SKM-1 (cell line): ENCODE measurements around the gene ABTB2.

Source experiments
- DNase-seq: peaks from one replicate; lab custom pipeline; 2025; ENCODE audit not compliant: unreplicated experiment; lab: John Stamatoyannopoulos, UW

Gene ABTB2

GRCh38 chr11:34363363-34364084 lies 5.7 kb upstream of the ABTB2 start:
- DNase-seq: no peak

- no peak for DNase-seq
These were observed 2.2 kb upstream of the ABTB2 start for GRCh38 chr11:34360046-34360445.

GRCh38 chr11:34359548-34359891 lies 1.7 kb upstream of the ABTB2 start:
- DNase-seq: no peak

GRCh38 chr11:34358728-34359547 lies 1.1 kb upstream of the ABTB2 start:
- peak; percentile 46 for DNase-seq

DNA sequence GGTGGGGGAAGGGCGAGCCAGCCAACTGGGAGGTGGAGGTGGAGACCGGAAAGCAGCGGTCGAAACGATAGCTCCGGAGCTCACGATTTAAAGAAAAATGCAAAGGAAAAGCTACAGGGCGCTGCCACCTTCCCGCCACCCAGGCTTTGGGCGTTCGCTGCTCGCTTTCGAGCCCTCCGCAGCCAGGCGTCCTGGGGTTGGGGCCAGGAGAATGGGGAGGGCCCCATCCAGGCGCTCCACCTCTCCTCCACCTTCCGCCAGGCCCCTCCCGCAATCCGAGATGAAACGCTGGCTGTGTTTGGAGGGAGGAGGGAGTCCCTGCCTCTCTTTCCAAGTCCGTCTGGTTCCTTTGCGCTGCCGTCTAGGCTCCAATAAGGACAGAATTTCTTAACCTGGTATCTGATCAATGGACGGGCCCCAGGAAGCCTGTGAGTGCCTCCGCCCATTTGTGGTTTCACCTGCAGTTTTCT lies 483 bp upstream of the ABTB2 start:
- DNase-seq: peak; percentile 65

DNA sequence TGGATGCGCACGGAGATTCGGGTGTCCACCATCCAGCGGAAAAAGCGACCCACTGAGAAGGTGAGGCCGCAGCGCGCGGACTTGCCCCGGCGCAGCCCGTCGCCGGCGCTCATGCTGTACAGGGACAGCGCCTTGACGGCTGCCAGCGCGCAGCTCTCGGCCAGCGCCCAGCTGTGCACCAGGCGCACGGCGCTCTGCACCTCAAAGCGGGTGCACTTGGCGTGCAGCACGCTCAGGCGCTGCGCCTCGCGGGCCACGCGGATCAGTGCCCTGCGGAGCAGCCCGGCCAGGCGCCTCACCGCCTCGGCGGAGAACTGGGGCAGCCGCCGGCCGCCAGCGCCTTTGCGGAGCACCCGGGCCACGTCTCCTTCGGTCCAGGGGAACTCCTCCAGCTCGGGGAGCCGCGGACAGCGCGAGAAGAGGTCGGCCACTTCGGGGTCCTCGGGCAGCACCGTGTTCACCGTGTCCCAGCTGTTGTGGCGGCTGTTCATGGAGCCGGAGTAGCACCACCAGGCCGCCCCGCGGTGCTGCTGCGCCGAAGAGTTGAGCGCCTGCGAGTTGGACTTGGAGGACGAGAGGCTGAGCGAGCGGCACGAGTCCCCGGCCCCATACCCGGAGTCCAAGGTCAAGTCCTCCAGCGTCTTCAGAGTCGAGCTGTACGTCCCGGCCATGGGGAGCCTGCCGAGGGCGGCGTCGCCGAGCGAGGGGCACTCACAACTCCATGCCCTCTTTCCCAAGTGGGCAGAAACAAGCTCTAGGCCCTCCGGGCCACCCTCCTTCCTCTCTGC lies 703 bp downstream of the ABTB2 start:
- no peak for DNase-seq

DNA sequence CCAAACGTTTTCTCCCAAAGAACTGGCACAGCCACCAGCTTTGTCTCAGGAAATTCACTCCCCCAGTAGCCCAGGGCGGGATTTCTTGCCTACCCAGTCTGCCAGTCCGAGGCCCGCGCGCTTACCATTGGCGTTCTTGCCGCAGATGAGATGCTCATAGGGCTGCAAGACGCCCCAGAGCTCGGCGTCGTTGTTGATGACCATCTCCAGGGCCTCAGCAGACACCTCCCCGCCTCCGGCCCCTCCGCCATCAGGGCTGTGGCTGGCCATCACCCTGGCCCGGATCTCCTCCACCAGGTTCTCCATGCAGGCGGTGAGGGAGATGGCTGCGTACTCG lies 1.3 kb downstream of the ABTB2 start:
- no peak for DNase-seq

DNA sequence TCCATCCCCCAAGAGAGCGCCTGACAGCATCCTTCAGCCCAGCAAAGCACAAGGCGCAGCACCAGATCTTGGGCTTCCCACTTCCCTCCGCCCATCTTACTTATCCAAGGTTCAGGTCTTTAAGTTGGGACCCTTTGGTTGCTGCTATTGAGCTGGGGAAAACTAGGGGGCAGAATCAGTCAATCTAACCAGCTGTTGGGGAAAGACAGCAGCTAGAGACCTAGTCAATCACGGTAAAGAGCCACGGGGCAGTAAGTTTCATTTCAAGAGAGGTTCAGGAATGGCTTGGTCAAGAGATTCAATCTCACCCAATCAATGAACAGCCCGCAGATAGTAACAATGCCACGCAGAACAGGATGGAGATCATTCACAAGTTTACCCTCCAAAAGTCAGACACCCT lies 1.7 kb downstream of the ABTB2 start:
- DNase-seq: no peak

DNA sequence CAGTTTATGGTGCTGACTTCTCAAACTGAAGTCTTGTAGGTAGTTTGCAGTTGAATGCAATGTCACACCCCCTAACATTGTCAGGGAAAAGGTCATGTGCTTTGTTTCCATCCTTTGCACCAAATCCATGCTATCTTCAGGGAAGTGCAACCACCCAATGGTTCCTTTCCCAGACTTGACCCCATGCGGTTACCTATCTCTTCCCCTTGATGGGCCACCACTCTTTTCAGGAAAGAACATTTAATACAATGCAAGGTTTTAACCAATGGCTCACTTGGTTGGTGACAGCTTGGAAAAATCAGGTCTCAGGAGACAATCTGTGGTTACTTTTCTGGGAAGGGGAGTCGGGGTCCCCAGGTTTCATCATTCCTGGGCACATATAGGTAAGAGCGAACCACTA lies 2.1 kb downstream of the ABTB2 start:
- no peak for DNase-seq

GRCh38 chr11:34354782-34355181 lies 3.0 kb downstream of the ABTB2 start:
- DNase-seq: no peak

GRCh38 chr11:34353881-34354280 lies 3.9 kb downstream of the ABTB2 start:
- DNase-seq: no peak

DNA sequence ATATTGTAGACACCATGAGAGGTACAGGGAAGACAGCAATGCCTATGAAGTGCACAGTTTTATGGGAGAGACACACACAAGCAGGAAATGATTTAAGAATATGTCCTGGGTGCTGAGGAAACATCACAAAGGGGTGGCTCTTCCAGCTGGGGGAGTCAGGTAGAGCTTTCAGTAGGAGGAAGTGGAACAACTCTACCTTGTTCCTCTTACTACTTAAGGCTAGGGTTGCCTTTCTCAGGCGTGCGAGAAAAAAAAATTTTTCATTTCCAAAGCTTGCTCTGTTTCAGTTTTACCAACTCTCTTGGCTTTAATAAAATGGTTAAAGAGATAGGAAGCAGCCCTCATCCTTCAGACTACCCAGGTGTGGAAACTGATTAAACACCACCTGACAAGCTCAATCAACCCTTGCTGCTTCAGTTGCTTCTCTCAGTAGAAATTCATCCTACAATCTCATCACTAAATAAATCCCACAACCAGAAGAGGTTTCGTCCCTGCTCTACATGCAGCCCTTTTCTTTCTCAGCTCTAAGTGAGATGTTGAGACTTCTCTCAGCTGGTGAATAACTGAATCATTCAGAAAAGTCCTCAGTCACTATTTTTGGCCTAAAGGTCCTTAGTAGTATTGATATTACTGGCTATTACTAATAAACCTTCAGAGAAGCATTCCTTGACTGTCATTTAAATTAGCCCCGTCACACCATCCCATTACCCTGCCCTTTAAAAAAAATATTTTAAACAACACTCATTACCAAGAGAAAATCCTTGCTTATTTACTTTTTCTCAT lies 5.9 kb downstream of the ABTB2 start:
- DNase-seq: no peak

DNA sequence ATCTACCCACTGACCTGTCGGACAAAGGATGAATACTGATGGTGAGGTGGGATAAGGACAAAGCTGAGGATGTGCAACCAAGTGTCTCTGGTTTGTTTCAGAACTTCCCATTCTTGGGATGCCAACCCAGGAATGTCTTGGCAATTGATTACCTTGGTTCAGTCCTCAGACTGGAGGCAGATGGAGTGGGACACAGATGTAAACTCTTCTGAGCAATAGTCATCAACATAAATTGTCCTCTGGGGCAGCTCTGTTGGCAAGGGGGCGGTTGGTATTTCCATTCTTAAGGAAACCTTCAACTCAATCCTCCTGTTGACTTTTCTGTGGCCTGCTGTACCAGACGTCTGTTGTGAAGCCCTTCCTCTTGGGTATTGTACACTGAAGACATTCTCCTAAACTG lies 6.8 kb downstream of the ABTB2 start:
- no peak for DNase-seq

- DNase-seq: no peak
These were observed 7.9 kb downstream of the ABTB2 start for GRCh38 chr11:34349882-34350281.

- DNase-seq: no peak
These were observed 8.9 kb downstream of the ABTB2 start for GRCh38 chr11:34348919-34349318.

DNA sequence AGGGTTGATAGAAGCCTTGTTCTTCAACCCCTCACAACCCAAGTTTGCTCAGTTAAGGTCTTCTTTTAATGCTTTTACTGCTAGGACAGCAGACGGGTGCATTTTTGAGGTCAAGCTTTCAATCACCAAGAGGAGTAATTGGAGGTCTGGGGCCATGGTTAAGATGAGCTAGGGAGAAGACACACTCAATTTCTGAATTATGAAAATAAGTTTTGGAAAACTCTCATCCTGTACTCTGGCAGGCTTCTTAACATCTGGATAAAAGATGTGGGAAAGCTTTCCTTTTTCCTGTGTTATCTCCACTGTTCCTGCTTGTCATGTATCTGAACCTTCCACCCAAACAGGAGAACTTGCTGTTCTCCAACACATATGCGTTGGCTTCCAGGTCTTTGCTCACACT lies 9.7 kb downstream of the ABTB2 start:
- DNase-seq: no peak

DNA sequence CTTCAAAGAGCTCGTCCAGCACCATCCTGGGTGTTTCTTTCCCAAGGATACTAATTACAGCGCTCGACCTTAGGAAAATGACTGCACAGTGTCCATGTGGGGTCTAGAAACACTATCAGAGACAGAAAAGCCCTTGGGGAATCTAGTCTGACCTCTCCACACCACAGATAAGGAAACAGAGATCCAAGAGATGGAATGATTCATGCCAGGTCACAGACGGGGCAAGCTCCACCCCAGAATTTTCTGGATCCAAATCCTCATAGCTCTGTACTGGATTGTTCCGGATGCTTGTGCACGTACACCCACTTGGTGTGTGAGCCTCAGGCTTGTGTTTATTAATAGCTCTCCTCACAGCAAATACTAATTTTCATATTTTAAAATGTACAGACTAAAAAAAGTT lies 11.3 kb downstream of the ABTB2 start:
- DNase-seq: no peak

DNA sequence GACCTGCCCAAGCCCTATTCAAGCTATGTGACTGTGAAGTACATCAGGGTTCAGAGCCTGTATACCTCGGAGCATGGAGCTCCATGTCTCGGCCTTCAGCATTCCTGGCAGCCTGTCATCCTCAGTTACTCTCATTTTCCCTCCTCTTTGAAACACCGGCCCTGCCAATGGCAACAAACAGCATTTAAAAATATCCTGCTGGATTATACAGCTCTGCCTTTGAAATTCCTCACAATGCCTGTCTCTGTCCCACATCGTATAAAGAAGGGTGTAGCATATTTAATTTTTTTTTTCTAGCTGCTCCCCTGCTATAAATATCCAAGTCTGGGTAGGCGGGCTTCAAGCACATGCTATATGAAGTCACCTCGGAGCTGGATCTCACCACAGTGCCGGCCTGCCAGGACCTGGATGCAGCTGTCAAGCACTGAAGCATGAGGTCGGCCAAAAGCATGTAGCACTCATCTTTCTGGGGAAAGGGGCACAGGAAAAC lies 11.8 kb downstream of the ABTB2 start:
- no peak for DNase-seq

GRCh38 chr11:34345540-34345876 lies 12.3 kb downstream of the ABTB2 start:
- no peak for DNase-seq

GRCh38 chr11:34344768-34345539 lies 12.9 kb downstream of the ABTB2 start:
- DNase-seq: no peak
